Heart right ventricle (tissue), 16 donors: Measurements from ENCODE around the gene DPP10. TPM values are rescaled to one million over a fixed set of nuclear protein-coding genes. Genes with fewer than 3 reads are reported as not detected.

Source experiments
- ATAC-seq, 8 donors: fragments of 200-7000 bp; cut with Tn5 transposase; one replicate each; pipeline ENCODE4 v1.9.1; 2020; ENCODE audit warnings: mild to moderate bottlenecking in 8 of 8, moderate library complexity in 8 of 8, moderate number of reproducible peaks in 1 of 8
- DNase-seq, 2 donors: peaks; one replicate each; pipeline ENCODE4 v3.0.0-alpha.2; 2020
- H3K27ac ChIP-seq, 10 donors: fragments of 200-600 bp; sonication (generic) in 2 of 10; one replicate each; pipeline versions ENCODE4 v1.5.0 to v1.8.0; 2020 to 2022; ENCODE audit warnings: mild to moderate bottlenecking in 3 of 10
- H3K27me3 ChIP-seq, 7 donors: fragments of 200-600 bp; one replicate each; pipeline ENCODE4 v1.8.0; 2021 to 2022; ENCODE audit warnings: mild to moderate bottlenecking in 2 of 7
- H3K36me3 ChIP-seq, 9 donors: fragments of 200-600 bp; sonication (generic) in 1 of 9; one replicate each; pipeline versions ENCODE4 v1.5.0 to v1.8.0; 2020 to 2022; ENCODE audit warnings: mild to moderate bottlenecking in 2 of 9
- H3K4me1 ChIP-seq, 9 donors: fragments of 200-600 bp; sonication (generic) in 1 of 9; one replicate each; pipeline versions ENCODE4 v1.5.0 to v1.8.0; 2020 to 2022; ENCODE audit warnings: mild to moderate bottlenecking in 4 of 9
- H3K4me3 ChIP-seq, 10 donors: fragments of 200-600 bp; sonication (generic) in 2 of 10; one replicate each; pipeline versions ENCODE4 v1.5.0 to v1.8.0; 2020 to 2022; ENCODE audit warnings: mild to moderate bottlenecking in 7 of 10, moderate library complexity in 2 of 10
- H3K9me3 ChIP-seq, 11 donors: fragments of 200-600 bp in 10 of 11; sonication (generic) in 2 of 11; one replicate each; pipeline versions ENCODE4 v1.5.0 to v1.8.0; 2013 to 2022; ENCODE audit warnings: mild to moderate bottlenecking in 2 of 11, control low read depth in 1 of 11, moderate library complexity in 1 of 11
- WGBS, 2 donors: extraction: QIAGEN DNeasy Blood & Tissue Kit; methylation state at CpG; one replicate each; pipeline ENCODE4 v1.1.7; 2013; ENCODE audit warnings: inconsistent platforms in 1 of 2; 5-methylcytosine and 5-hydroxymethylcytosine counted together
- intact Hi-C, 10 donors: fragments of 100-400 bp; cut with DNase I; formaldehyde crosslinking; loops; one replicate each; pipeline versions ENCODE4 v1.11.1 to v1.14.2; 2022
- polyA plus RNA-seq, 2 donors: library from polyadenylated mRNA; stranded (reverse); fragments of 200-250 nt; gene quantifications; one replicate each; pipeline ENCODE4 v1.2.3, GENCODE V29; 2013
- total RNA-seq, 10 donors: library from RNA; stranded (reverse); fragmentation: NEBNext Ultra II Directional in 3 of 10; extraction: Animal tissue kit (Norgen Biotek cat#: 25700) in 3 of 10; gene quantifications; one replicate each; pipeline versions ENCODE4 v1.2.1 to v1.2.4, GENCODE V29; 2021 to 2023
- TF ChIP-seq, protein P1 (sequence below), 9 donors: fragments of 200-600 bp; sonication (generic) in 2 of 9; IDR thresholded peaks; one replicate each; pipeline versions ENCODE4 v1.5.0 to v1.8.0; 2021 to 2022; ENCODE audit warnings: antibody characterized with exemption in 9 of 9, mild to moderate bottlenecking in 5 of 9, moderate library complexity in 1 of 9
- donor health status: Arrhythmogenic right ventricular cardiomyopathy.
- donor health status: ischemic (EF 13 %, LVEDD 7.1; RV severe dilation, severe dysfunction).
- donor health status: healthy with polysubstance abuse.
- donor health status: DM: no; HTN: yes; CAD: no.
- donor health status: DM: no; HTN: no; CAD: no.
- donor health status: ischemic (EF 25% LVEDD 6.9; RV normal size, moderate dysfunction).
- donor health status: ischemic (EF 25% LVEDD 5.7; RV mildly dilated, moderate dysfunction).
- donor health status: healthy.
- donor health status: DM: yes; HTN: yes; CAD: no.
- donor health status: Ischemic cardiomyopathy.
- donor health status: ischemic (EF 35%, LVEDD 5.7; RV mildly dilated, moderate dysfunction).
- donor health status: nonischemic (EF 11% LVEDD 7.7; RV severe dilation, severe dysfunction).
- donor health status: DM: yes; HTN: yes; CAD: no.
- donor health status: PGD.
- donor health status: ischemic (EF 29% LVEDD 5.4; RV normal size, mild dysfunction).
- donor health status: nonischemic (EF 23%, LVEDD 6.1; RV moderate dilation, normal function).

The DPP10 gene
- total and polyA plus RNA-seq, 12 donors, result 0.15 to 0.49 (median 0.38) TPM; not detected in 9

DNA sequence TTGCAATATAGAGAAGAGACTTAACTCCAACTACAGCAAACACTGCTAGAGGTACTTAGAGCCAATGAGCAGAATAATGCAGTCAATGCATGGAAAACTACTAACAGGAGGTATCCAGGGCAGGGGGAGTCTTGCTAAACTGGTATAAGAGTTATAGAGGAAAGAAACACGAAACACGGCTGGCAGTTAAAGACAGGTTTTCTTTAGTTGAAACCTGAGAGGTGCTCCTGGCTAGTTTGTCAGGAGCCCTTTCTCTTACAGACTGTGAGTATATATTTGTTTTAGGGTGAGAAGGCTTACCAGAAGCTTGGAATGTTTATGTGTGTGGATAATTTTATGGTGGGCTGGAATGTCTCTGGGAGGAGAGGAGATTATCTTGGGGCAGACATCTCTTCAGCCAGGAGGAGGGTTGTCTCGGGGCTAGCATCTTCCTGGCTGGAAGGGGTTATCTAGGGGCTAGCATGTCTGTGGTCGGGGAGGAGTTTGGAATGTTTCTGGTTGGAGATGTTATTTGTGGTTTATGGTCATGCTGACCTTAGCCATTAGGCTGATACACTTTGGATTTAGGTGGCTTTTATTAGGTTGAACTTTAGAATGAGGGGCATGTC is 1048.8 kb downstream of the DPP10 start:
- Histone ChIP-seq H3K36me3 (no peaks in the 10 kb centered on the region), H3K27ac (no peak overlapping the region), H3K9me3 (peaks cover 0 to 23% (median 0%) of the 10 kb centered on the region in 11 donors), H3K4me3 (no peak overlapping the region), H3K27me3 (no peaks in the 10 kb centered on the region), H3K4me1 (no peaks in the 10 kb centered on the region)
- ATAC-seq (no peak), DNase-seq (no peak)
- TF ChIP-seq, protein P1, sequence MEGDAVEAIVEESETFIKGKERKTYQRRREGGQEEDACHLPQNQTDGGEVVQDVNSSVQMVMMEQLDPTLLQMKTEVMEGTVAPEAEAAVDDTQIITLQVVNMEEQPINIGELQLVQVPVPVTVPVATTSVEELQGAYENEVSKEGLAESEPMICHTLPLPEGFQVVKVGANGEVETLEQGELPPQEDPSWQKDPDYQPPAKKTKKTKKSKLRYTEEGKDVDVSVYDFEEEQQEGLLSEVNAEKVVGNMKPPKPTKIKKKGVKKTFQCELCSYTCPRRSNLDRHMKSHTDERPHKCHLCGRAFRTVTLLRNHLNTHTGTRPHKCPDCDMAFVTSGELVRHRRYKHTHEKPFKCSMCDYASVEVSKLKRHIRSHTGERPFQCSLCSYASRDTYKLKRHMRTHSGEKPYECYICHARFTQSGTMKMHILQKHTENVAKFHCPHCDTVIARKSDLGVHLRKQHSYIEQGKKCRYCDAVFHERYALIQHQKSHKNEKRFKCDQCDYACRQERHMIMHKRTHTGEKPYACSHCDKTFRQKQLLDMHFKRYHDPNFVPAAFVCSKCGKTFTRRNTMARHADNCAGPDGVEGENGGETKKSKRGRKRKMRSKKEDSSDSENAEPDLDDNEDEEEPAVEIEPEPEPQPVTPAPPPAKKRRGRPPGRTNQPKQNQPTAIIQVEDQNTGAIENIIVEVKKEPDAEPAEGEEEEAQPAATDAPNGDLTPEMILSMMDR (IDR thresholded peaks at IDR 0.05), result no peak
- intact Hi-C loops, result no loop called here
- 54 to 67% methylated on average over 4 of the region's 4 CpGs for WGBS, 2 donors

DNA sequence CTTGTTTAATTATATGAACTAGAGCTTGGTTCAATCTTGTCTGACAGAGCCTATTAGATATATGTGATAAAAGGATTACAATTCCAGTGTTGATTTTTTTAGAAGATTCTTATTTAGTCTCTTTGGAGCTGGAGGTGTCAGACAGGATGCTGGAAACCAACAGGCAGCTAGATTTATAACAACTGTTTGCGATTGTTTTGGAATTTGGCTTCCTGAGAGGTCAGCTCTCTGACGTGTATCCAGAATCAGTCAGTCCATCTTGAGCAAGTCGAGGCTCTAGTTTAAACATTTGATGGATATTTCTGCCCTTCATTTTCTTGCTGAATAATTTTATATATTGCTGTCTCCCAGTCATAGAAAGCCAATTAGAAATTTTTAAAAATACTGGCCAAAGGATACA is 1062.9 kb downstream of the DPP10 start:
- TF ChIP-seq, protein P1 (IDR thresholded peaks at IDR 0.05), result no peak
- DNase-seq, result no peak
- H3K4me1 ChIP-seq, result no peaks in the 10 kb centered on the region
- H3K9me3 ChIP-seq, result peaks cover 0 to 5% (median 0%) of the 10 kb centered on the region in 11 donors
- no peak for ATAC-seq
- intact Hi-C loops, result no loop called here
- no peak overlapping the region for H3K4me3 ChIP-seq
- H3K27ac ChIP-seq, result no peak overlapping the region
- no peaks in the 10 kb centered on the region for H3K27me3 ChIP-seq
- H3K36me3 ChIP-seq, result no peaks in the 10 kb centered on the region
- WGBS, 2 donors, result 25 to 32% methylated on average over 3 of the region's 3 CpGs

DNA sequence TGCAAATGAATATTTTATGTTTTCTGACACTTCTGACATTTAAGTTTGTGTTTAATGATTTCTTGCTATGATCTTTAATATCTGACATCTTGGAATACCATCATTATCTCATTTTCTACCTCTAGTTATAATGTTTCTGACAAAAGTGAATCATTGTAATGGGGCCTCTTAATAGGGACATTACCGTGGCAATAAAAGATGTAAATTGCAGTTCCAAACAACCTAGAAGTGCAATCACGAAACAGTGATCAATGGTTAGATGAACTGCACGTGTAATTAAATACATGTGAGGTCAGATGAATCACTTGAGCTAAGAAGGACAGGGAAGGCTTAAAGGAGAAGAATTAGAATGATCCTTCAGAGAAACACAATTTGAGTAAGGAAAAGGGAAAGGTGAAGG is 1078.3 kb downstream of the DPP10 start:
- intact Hi-C loops, result no loop called here
- TF ChIP-seq, protein P1 (IDR thresholded peaks at IDR 0.05), result no peak
- 78 to 85% methylated on average over 3 of the region's 3 CpGs for WGBS, 2 donors

DNA sequence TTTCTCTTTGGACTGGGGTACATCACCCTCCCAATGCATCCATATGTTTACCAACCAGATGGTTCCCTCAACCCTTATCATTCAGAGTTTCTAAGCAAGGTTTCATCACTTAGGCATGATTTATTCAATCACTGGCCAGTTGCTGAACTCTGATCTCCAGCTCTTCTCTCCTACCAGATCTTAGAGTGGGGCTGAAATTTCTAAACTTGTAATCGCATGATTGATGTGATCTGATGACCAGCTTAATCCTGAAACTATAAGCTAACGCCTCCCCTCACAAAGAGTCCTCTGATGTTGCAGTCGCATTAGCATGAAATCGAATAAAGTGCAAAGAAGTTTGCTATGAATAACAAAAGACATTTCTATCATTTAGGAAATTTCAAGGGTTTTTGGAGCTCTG is 1082.0 kb downstream of the DPP10 start:
- WGBS, 2 donors, result 76 to 79% methylated on average over 4 of the region's 4 CpGs
- H3K9me3 ChIP-seq, result no peaks in the 10 kb centered on the region
- no peaks in the 10 kb centered on the region for H3K27me3 ChIP-seq
- no peaks in the 10 kb centered on the region for H3K36me3 ChIP-seq
- H3K4me3 ChIP-seq, result no peak overlapping the region
- ATAC-seq, result no peak
- no peak for DNase-seq
- TF ChIP-seq, protein P1 (IDR thresholded peaks at IDR 0.05), result no peak
- intact Hi-C loops, result no loop called here
- no peaks in the 10 kb centered on the region for H3K4me1 ChIP-seq
- H3K27ac ChIP-seq, result no peak overlapping the region

More for the DNA sequence above, 1078.3 kb downstream of the DPP10 start:
- no peaks in the 10 kb centered on the region for H3K9me3 ChIP-seq
- no peaks in the 10 kb centered on the region for H3K27me3 ChIP-seq
- ATAC-seq (no peak), DNase-seq (no peak)
- H3K4me1 ChIP-seq, result no peaks in the 10 kb centered on the region
- no peaks in the 10 kb centered on the region for H3K36me3 ChIP-seq
- no peak overlapping the region for H3K4me3 ChIP-seq
- no peak overlapping the region for H3K27ac ChIP-seq
